ENCODE measurements around the gene LRRC32.
A peak's percentile ranks its signal among the peaks of the same experiment; 100 is the strongest.
"Not testable (repeated sequence)": the region's sequence is repeated elsewhere in the genome, so short reads cannot be mapped to it uniquely, and the experiment has no call there.

LRRC32 gene

GRCh38 chr11:76621466-76621865 lies 49.1 kb downstream of the LRRC32 start:
- peaks cover 12% of the 10 kb centered on the region for H3K9me3 ChIP-seq (ENCODE audit: insufficient read depth, low read depth, low read length)
- H2BK12ac ChIP-seq (ENCODE audit: low read length) = peak overlapping the region; percentile 21
- peaks cover 18% of the 10 kb centered on the region for H3K79me1 ChIP-seq (ENCODE audit: low read length)
- H3K14ac ChIP-seq (ENCODE audit: low read length) = no peak overlapping the region
- no peaks in the 10 kb centered on the region for H3K36me3 ChIP-seq (ENCODE audit: control insufficient read depth in 1 of 2, insufficient read depth in 2 of 2, low read length in 2 of 2)
- H4K8ac ChIP-seq (ENCODE audit: low read depth, low read length) = no peak overlapping the region
- H3K9ac ChIP-seq (ENCODE audit: low read length) = no peak overlapping the region
- no CpG with 5 or more reads among the region's 8 CpGs for WGBS (ENCODE audit: extremely low coverage, insufficient coverage, insufficient read length)
- H4K91ac ChIP-seq (ENCODE audit: low read depth, low read length) = peak overlapping the region; percentile 89
- no peak overlapping the region for H3K4me2 ChIP-seq (ENCODE audit: low read length)
- H3K4me3 ChIP-seq (ENCODE audit: low read depth, low read length) = no peak overlapping the region
- H3K23ac ChIP-seq (ENCODE audit: low read length) = no peak overlapping the region
- H2BK120ac ChIP-seq (ENCODE audit: insufficient read depth, low read length, poor library complexity) = peak overlapping the region; percentile 0
- H3K27ac ChIP-seq (ENCODE audit: low read depth, low read length) = no peak overlapping the region
- no peak overlapping the region for H4K12ac ChIP-seq (ENCODE audit: low read depth, low read length)
- no peaks in the 10 kb centered on the region for H3K27me3 ChIP-seq (ENCODE audit: insufficient read depth, low read length)
- no peak overlapping the region for H2AFZ ChIP-seq (ENCODE audit: insufficient read depth, low read length, poor library complexity)
- no peak overlapping the region for H2BK5ac ChIP-seq (ENCODE audit: low read depth, low read length, poor library complexity)
- no peak overlapping the region for H3K4ac ChIP-seq (ENCODE audit: low read depth, low read length)
- DNase-seq = no peak
- peak overlapping the region; percentile 18 for H3K18ac ChIP-seq (ENCODE audit: low read length)
- H3K4me1 ChIP-seq (ENCODE audit: control insufficient read depth in 1 of 2, insufficient read depth in 2 of 2, low read length in 2 of 2) = peaks cover 33 to 40% of the 10 kb centered on the region in 2 experiments
- no peaks in the 10 kb centered on the region for H3K79me2 ChIP-seq (ENCODE audit: control insufficient read depth, insufficient read depth, low read length, poor library complexity)
- H2AK5ac ChIP-seq (ENCODE audit: low read length) = no peak overlapping the region

DNA sequence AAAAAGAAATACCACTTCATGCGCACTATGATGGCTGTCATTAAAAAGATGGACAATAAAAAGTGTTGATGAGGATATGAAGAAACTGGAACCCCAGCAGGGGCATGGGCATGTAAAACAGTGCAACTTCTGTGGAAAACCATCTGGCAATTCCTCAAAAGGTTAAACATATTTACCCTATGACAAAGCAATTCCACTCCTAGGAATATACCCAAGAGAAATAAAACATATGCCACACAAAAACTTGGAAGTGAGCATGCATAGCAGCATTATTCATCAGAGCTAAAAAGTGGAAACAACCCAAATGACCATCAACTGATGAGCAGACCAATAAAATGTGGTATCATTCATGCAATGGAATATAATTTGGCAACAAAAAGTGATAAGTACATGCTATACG lies 50.1 kb downstream of the LRRC32 start:
- Histone ChIP-seq H3K36me3 (ENCODE audit: control insufficient read depth in 1 of 2, insufficient read depth in 2 of 2, low read length in 2 of 2) (no peaks in the 10 kb centered on the region), H3K79me2 (ENCODE audit: control insufficient read depth, insufficient read depth, low read length, poor library complexity) (no peaks in the 10 kb centered on the region), H2AK5ac (ENCODE audit: low read length) (no peak overlapping the region), H3K4me2 (ENCODE audit: low read length) (no peak overlapping the region), H2BK5ac (ENCODE audit: low read depth, low read length, poor library complexity) (no peak overlapping the region), H4K8ac (ENCODE audit: low read depth, low read length) (no peak overlapping the region), H3K4me3 (ENCODE audit: low read depth, low read length) (no peak overlapping the region), H4K91ac (ENCODE audit: low read depth, low read length) (no peak overlapping the region), H2BK120ac (ENCODE audit: insufficient read depth, low read length, poor library complexity) (no peak overlapping the region), H3K4ac (ENCODE audit: low read depth, low read length) (no peak overlapping the region), H3K18ac (ENCODE audit: low read length) (no peak overlapping the region), H2BK12ac (ENCODE audit: low read length) (no peak overlapping the region), H3K9me3 (ENCODE audit: insufficient read depth, low read depth, low read length) (peaks cover 8% of the 10 kb centered on the region), H3K9ac (ENCODE audit: low read length) (no peak overlapping the region), H3K14ac (ENCODE audit: low read length) (no peak overlapping the region), H2AFZ (ENCODE audit: insufficient read depth, low read length, poor library complexity) (no peak overlapping the region), H3K27me3 (ENCODE audit: insufficient read depth, low read length) (no peaks in the 10 kb centered on the region), H3K23ac (ENCODE audit: low read length) (no peak overlapping the region), H3K79me1 (ENCODE audit: low read length) (peaks cover 18% of the 10 kb centered on the region), H4K12ac (ENCODE audit: low read depth, low read length) (no peak overlapping the region), H3K4me1 (ENCODE audit: control insufficient read depth in 1 of 2, insufficient read depth in 2 of 2, low read length in 2 of 2) (peaks cover 33 to 41% of the 10 kb centered on the region in 2 experiments), H3K27ac (ENCODE audit: low read depth, low read length) (no peak overlapping the region)
- WGBS (ENCODE audit: extremely low coverage, insufficient coverage, insufficient read length) = no CpG with 5 or more reads among the region's 2 CpGs
- no peak for DNase-seq

DNA sequence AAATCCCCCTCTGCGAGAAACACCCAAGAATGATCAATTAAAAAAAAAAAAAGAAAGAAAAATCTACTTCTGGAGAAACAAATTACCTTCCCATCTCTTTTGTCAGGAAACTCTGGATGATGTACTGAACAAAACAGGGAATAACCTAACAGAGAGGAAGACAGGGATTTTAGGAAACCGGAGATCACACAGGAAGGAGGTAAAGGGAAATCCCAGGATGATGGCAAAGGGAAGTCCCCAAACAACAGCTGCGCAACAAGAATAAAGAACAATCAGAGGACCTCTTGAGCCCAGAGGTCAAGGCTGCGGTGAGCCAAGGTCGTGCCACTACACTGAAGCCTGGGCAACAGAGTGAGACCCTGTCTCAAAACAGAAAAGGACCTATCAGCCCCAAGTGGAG lies 50.7 kb downstream of the LRRC32 start:
- H4K8ac ChIP-seq (ENCODE audit: low read depth, low read length); H3K4ac ChIP-seq (ENCODE audit: low read depth, low read length); H3K27ac ChIP-seq (ENCODE audit: low read depth, low read length); H2BK120ac ChIP-seq (ENCODE audit: insufficient read depth, low read length, poor library complexity); H2AK5ac ChIP-seq (ENCODE audit: low read length); H4K12ac ChIP-seq (ENCODE audit: low read depth, low read length); H3K9me3 ChIP-seq (ENCODE audit: insufficient read depth, low read depth, low read length); H2AFZ ChIP-seq (ENCODE audit: insufficient read depth, low read length, poor library complexity); H3K27me3 ChIP-seq (ENCODE audit: insufficient read depth, low read length); H3K36me3 ChIP-seq (ENCODE audit: control insufficient read depth in 1 of 2, insufficient read depth in 2 of 2, low read length in 2 of 2); H2BK12ac ChIP-seq (ENCODE audit: low read length); H3K4me2 ChIP-seq (ENCODE audit: low read length); DNase-seq; H3K79me2 ChIP-seq (ENCODE audit: control insufficient read depth, insufficient read depth, low read length, poor library complexity); H2BK5ac ChIP-seq (ENCODE audit: low read depth, low read length, poor library complexity); H3K14ac ChIP-seq (ENCODE audit: low read length); H3K23ac ChIP-seq (ENCODE audit: low read length); H4K91ac ChIP-seq (ENCODE audit: low read depth, low read length); H3K18ac ChIP-seq (ENCODE audit: low read length); H3K9ac ChIP-seq (ENCODE audit: low read length); H3K4me3 ChIP-seq (ENCODE audit: low read depth, low read length): not testable (repeated sequence)
- H3K4me1 ChIP-seq (ENCODE audit: control insufficient read depth in 1 of 2, insufficient read depth in 2 of 2, low read length in 2 of 2) = peaks cover 29 to 37% of the 10 kb centered on the region in 2 experiments
- WGBS (ENCODE audit: extremely low coverage, insufficient coverage, insufficient read length) = no CpG with 5 or more reads among the region's 5 CpGs
- H3K79me1 ChIP-seq (ENCODE audit: low read length) = peaks cover 15% of the 10 kb centered on the region

- Histone ChIP-seq H3K27me3 (ENCODE audit: insufficient read depth, low read length) (no peaks in the 10 kb centered on the region), H3K4ac (ENCODE audit: low read depth, low read length) (no peak overlapping the region), H3K4me2 (ENCODE audit: low read length) (no peak overlapping the region), H2BK120ac (ENCODE audit: insufficient read depth, low read length, poor library complexity) (no peak overlapping the region), H4K12ac (ENCODE audit: low read depth, low read length) (no peak overlapping the region), H3K9me3 (ENCODE audit: insufficient read depth, low read depth, low read length) (peaks cover 8% of the 10 kb centered on the region), H3K9ac (ENCODE audit: low read length) (no peak overlapping the region), H3K23ac (ENCODE audit: low read length) (no peak overlapping the region), H3K4me3 (ENCODE audit: low read depth, low read length) (no peak overlapping the region), H2AK5ac (ENCODE audit: low read length) (no peak overlapping the region), H3K79me2 (ENCODE audit: control insufficient read depth, insufficient read depth, low read length, poor library complexity) (no peaks in the 10 kb centered on the region), H3K27ac (ENCODE audit: low read depth, low read length) (no peak overlapping the region), H3K18ac (ENCODE audit: low read length) (no peak overlapping the region), H2BK5ac (ENCODE audit: low read depth, low read length, poor library complexity) (no peak overlapping the region), H2BK12ac (ENCODE audit: low read length) (peak overlapping the region; percentile 30), H4K91ac (ENCODE audit: low read depth, low read length) (no peak overlapping the region), H2AFZ (ENCODE audit: insufficient read depth, low read length, poor library complexity) (no peak overlapping the region), H3K36me3 (ENCODE audit: control insufficient read depth in 1 of 2, insufficient read depth in 2 of 2, low read length in 2 of 2) (no peaks in the 10 kb centered on the region), H3K14ac (ENCODE audit: low read length) (no peak overlapping the region), H3K79me1 (ENCODE audit: low read length) (peaks cover 5% of the 10 kb centered on the region), H3K4me1 (ENCODE audit: control insufficient read depth in 1 of 2, insufficient read depth in 2 of 2, low read length in 2 of 2) (peaks cover 10 to 17% of the 10 kb centered on the region in 2 experiments), H4K8ac (ENCODE audit: low read depth, low read length) (no peak overlapping the region)
- no CpG with 5 or more reads among the region's 7 CpGs for WGBS (ENCODE audit: extremely low coverage, insufficient coverage, insufficient read length)
- DNase-seq = no peak
These were observed 52.8 kb downstream of the LRRC32 start for GRCh38 chr11:76617553-76618265.
